NCI-H345 (cell line): Measurements from ENCODE around the gene OTOF.
A peak's percentile ranks its signal among the peaks of the same experiment; 100 is the strongest.
"Not testable (repeated sequence)": the region's sequence is repeated elsewhere in the genome, so short reads cannot be mapped to it uniquely, and the experiment has no call there.

Source experiments
- DNase-seq: peaks from one replicate; lab custom pipeline; 2025; lab: John Stamatoyannopoulos, UW

Gene OTOF

GRCh38 chr2:26479789-26480565 lies 2.1 kb upstream of the OTOF start:
- no peak for DNase-seq

- DNase-seq: no peak
These were observed 1.3 kb upstream of the OTOF start for GRCh38 chr2:26479131-26479788.

- no peak for DNase-seq
These were observed 442 bp upstream of the OTOF start for GRCh38 chr2:26478366-26478765.

GRCh38 chr2:26477126-26477910 lies 606 bp downstream of the OTOF start:
- no peak for DNase-seq

- no peak for DNase-seq
These were observed 2.0 kb downstream of the OTOF start for GRCh38 chr2:26475832-26476501.

GRCh38 chr2:26475037-26475436 lies 2.9 kb downstream of the OTOF start:
- no peak for DNase-seq

GRCh38 chr2:26474261-26474785 lies 3.6 kb downstream of the OTOF start:
- no peak for DNase-seq

GRCh38 chr2:26473796-26474195 lies 4.1 kb downstream of the OTOF start:
- DNase-seq: no peak

- DNase-seq: no peak
These were observed 4.9 kb downstream of the OTOF start for GRCh38 chr2:26472821-26473655.

GRCh38 chr2:26471766-26472706 lies 5.9 kb downstream of the OTOF start:
- DNase-seq: no peak

GRCh38 chr2:26471289-26471688 lies 6.6 kb downstream of the OTOF start:
- DNase-seq: peak; percentile 15

GRCh38 chr2:26470601-26471260 lies 7.2 kb downstream of the OTOF start:
- DNase-seq: no peak

- DNase-seq: no peak
These were observed 8.0 kb downstream of the OTOF start for GRCh38 chr2:26469955-26470354.

- DNase-seq: peak; percentile 27
These were observed 8.7 kb downstream of the OTOF start for GRCh38 chr2:26469092-26469710.

- DNase-seq: not testable (repeated sequence)
These were observed 9.4 kb downstream of the OTOF start for GRCh38 chr2:26468544-26468943.

- DNase-seq: no peak
These were observed 11.1 kb downstream of the OTOF start for GRCh38 chr2:26466662-26467310.

- no peak for DNase-seq
These were observed 11.9 kb downstream of the OTOF start for GRCh38 chr2:26465981-26466471.

GRCh38 chr2:26465266-26465925 lies 12.5 kb downstream of the OTOF start:
- no peak for DNase-seq
